RWPE2 (cell line): ENCODE data around the gene SOX13.

Experiments used
- ATAC-seq: fragments of 200-7000 bp; cut with Tn5 transposase; 3 replicates; pipeline ENCODE4 v1.9.1; 2021; ENCODE audit warnings: low read depth
- DNase-seq: peaks from one replicate; pipeline ENCODE4 v3.0.0-alpha.2; 2020; ENCODE audit warnings: low spot score
- H3K27ac ChIP-seq: fragments of 450-650 bp; 2 replicates; pipeline ENCODE4 v1.5.1; 2017; ENCODE audit warnings: mild to moderate bottlenecking; ENCODE audit not compliant: poor library complexity, severe bottlenecking
- H3K27me3 ChIP-seq: fragments of 250-450 bp; sonication (Bioruptor Pico); 2 replicates; pipeline ENCODE4 v1.5.1; 2021; ENCODE audit warnings: mild to moderate bottlenecking, moderate library complexity; ENCODE audit not compliant: insufficient read depth, poor library complexity, severe bottlenecking
- H3K36me3 ChIP-seq: fragments of 250-450 bp; sonication (Bioruptor Pico); 2 replicates; pipeline ENCODE4 v1.5.1; 2020; ENCODE audit warnings: low read depth, mild to moderate bottlenecking, moderate library complexity
- H3K4me1 ChIP-seq: fragments of 250-450 bp; sonication (Bioruptor Pico); 2 replicates; pipeline ENCODE4 v1.5.1; 2021; ENCODE audit warnings: mild to moderate bottlenecking, moderate library complexity; ENCODE audit not compliant: insufficient read depth, poor library complexity, severe bottlenecking
- H3K4me3 ChIP-seq: fragments of 250-450 bp; sonication (Bioruptor Pico); 2 replicates; pipeline ENCODE4 v1.5.1; 2021; ENCODE audit warnings: mild to moderate bottlenecking, moderate library complexity; ENCODE audit not compliant: severe bottlenecking
- H3K9me3 ChIP-seq: fragments of 250-450 bp; sonication (Bioruptor Pico); 2 replicates; pipeline ENCODE4 v1.5.1; 2021; ENCODE audit warnings: mild to moderate bottlenecking, moderate library complexity; ENCODE audit not compliant: severe bottlenecking
- TF ChIP-seq, protein P1 (sequence below): fragments of 450-650 bp; IDR thresholded peaks from one replicate; pipeline ENCODE4 v1.5.1; 2017; ENCODE audit warnings: mild to moderate bottlenecking, moderate library complexity; ENCODE audit not compliant: poor library complexity, severe bottlenecking

Gene SOX13

GRCh38 chr1:204153667-204154066 is 80.8 kb downstream of the SOX13 start:
- no peak overlapping the region for H3K27ac ChIP-seq
- TF ChIP-seq, protein P1, sequence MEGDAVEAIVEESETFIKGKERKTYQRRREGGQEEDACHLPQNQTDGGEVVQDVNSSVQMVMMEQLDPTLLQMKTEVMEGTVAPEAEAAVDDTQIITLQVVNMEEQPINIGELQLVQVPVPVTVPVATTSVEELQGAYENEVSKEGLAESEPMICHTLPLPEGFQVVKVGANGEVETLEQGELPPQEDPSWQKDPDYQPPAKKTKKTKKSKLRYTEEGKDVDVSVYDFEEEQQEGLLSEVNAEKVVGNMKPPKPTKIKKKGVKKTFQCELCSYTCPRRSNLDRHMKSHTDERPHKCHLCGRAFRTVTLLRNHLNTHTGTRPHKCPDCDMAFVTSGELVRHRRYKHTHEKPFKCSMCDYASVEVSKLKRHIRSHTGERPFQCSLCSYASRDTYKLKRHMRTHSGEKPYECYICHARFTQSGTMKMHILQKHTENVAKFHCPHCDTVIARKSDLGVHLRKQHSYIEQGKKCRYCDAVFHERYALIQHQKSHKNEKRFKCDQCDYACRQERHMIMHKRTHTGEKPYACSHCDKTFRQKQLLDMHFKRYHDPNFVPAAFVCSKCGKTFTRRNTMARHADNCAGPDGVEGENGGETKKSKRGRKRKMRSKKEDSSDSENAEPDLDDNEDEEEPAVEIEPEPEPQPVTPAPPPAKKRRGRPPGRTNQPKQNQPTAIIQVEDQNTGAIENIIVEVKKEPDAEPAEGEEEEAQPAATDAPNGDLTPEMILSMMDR, result no peak
- H3K27me3 ChIP-seq, result no peaks in the 10 kb centered on the region
- H3K4me3 ChIP-seq, result no peak overlapping the region
- DNase-seq (no peak), ATAC-seq (no peak)
- peaks cover 9% of the 10 kb centered on the region for H3K4me1 ChIP-seq
- no peaks in the 10 kb centered on the region for H3K9me3 ChIP-seq
- no peaks in the 10 kb centered on the region for H3K36me3 ChIP-seq

DNA sequence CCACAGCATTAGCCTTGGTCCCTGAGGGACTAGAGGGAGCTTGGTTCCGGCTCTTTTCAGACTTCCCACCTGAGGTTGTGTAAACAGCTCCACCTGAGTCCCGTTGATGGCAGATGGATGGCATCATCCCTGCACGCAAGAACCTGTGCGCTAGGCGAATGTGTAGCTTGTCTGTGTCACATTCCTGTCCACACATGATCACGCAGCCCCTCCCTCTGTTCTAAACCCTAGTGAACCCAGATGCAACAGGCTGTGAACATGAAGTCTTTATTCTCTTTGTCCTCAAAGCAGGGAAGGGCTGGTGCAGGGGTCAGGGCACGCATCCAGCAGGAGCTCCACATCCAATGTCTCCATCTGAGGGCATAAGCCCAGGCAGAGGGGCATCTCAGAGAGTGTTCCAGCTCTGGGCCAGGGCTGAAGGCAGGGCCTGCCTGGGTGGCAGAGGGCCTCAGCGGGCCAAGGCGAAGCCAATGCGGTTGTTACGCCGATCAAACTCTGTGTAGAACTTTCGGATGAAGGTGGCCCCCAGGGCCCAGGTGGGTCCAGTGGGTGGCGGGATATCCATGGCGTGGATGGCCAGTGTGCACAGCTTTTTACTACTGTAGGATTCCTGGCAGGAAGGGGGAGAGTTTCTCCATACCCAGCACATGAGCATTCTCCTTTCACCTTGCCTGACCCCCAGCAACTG is 81.8 kb downstream of the SOX13 start:
- DNase-seq, result no peak
- TF ChIP-seq, protein P1, result no peak
- Histone ChIP-seq H3K9me3 (no peaks in the 10 kb centered on the region), H3K27me3 (no peaks in the 10 kb centered on the region), H3K36me3 (no peaks in the 10 kb centered on the region), H3K4me3 (no peak overlapping the region), H3K27ac (no peak overlapping the region), H3K4me1 (peaks cover 9% of the 10 kb centered on the region)
- peak; percentile 22 for ATAC-seq

- H3K9me3 ChIP-seq, result no peaks in the 10 kb centered on the region
- H3K36me3 ChIP-seq, result no peaks in the 10 kb centered on the region
- peaks cover 9% of the 10 kb centered on the region for H3K4me1 ChIP-seq
- ATAC-seq (no peak), DNase-seq (no peak)
- H3K4me3 ChIP-seq, result no peak overlapping the region
- TF ChIP-seq, protein P1, result no peak
- H3K27ac ChIP-seq, result no peak overlapping the region
- H3K27me3 ChIP-seq, result no peaks in the 10 kb centered on the region
Observed at GRCh38 chr1:204155881-204156280, 83.0 kb downstream of the SOX13 start.

DNA sequence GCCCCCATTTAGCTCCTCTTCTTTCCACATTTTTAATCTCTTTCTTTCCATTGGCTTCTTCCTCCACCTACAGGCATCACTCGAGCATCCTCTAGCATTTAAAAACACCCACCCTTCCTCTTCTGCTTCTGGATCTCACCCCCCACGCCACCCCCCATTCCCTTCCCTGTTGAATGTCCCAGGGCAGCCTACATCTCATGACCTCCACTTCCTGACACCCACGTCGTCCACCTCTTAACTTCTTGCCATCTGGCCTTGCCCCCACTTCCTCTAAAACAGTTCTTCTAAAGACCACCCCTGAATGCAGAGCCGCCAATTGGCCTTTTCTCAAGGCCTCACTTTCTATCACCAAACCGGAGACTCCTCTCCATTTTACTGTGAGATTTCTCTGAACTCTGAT is 85.0 kb downstream of the SOX13 start:
- H3K36me3 ChIP-seq, result no peaks in the 10 kb centered on the region
- no peaks in the 10 kb centered on the region for H3K27me3 ChIP-seq
- H3K4me1 ChIP-seq, result peaks cover 11% of the 10 kb centered on the region
- H3K4me3 ChIP-seq, result no peak overlapping the region
- no peak for ATAC-seq
- no peak overlapping the region for H3K27ac ChIP-seq
- TF ChIP-seq, protein P1, result no peak
- no peaks in the 10 kb centered on the region for H3K9me3 ChIP-seq
- no peak for DNase-seq
